ENCODE measurements around the gene TMEM120B. TPM values are rescaled to one million over a fixed set of nuclear protein-coding genes. Genes with fewer than 3 reads are reported as not detected.

Gene TMEM120B
- polyA plus RNA-seq, 3 donors: 6.6 to 8.4 (median 8.1) TPM

GRCh38 chr12:121829250-121829918 lies 116.8 kb downstream of the TMEM120B start:
- no peak for DNase-seq (ENCODE audit: low read depth in 3 of 3, low spot score in 2 of 3)

GRCh38 chr12:121830134-121830533 lies 117.6 kb downstream of the TMEM120B start:
- no peak for DNase-seq (ENCODE audit: low read depth in 3 of 3, low spot score in 2 of 3)

GRCh38 chr12:121830588-121831265 lies 118.2 kb downstream of the TMEM120B start:
- DNase-seq (ENCODE audit: low read depth in 3 of 3, low spot score in 2 of 3): no peak

Other genes with a start within 250 kb of the TMEM120B start
- gene KDM2B, start 131.7 kb upstream of the TMEM120B start, polyA plus RNA-seq (ENCODE audit: insufficient read length in 3 of 3): 10 to 100 TPM; 73.7 to 78.0 (median 74.7) TPM
- gene ORAI1, start 86.2 kb upstream of the TMEM120B start, polyA plus RNA-seq (ENCODE audit: insufficient read length in 3 of 3): 10 to 100 TPM; 11.0 to 14.7 (median 11.1) TPM
- gene MORN3, start 43.1 kb upstream of the TMEM120B start, polyA plus RNA-seq (ENCODE audit: insufficient read length in 3 of 3): 1 to 10 TPM; 1.7 to 2.3 (median 1.8) TPM
- gene RHOF, start 80.9 kb downstream of the TMEM120B start, polyA plus RNA-seq (ENCODE audit: insufficient read length in 3 of 3): 1 to 10 TPM; 8.9 to 9.6 (median 9.1) TPM
- 10 to 100 TPM; 10.5 to 12.1 (median 12.0) TPM for gene SETD1B, start 91.3 kb downstream of the TMEM120B start, polyA plus RNA-seq (ENCODE audit: insufficient read length in 3 of 3)
- gene HPD, start 146.1 kb downstream of the TMEM120B start, polyA plus RNA-seq (ENCODE audit: insufficient read length in 3 of 3): 1 to 10 TPM; 1.5 to 4.7 (median 3.9) TPM
- 10 to 100 TPM; 51.3 to 57.1 (median 57.1) TPM for gene PSMD9, start 176.0 kb downstream of the TMEM120B start, polyA plus RNA-seq (ENCODE audit: insufficient read length in 3 of 3)
- 10 to 100 TPM in 2 of 3 donors, 1 to 10 TPM in 1; 9.2 to 11.7 (median 10.8) TPM for gene CFAP251, start 205.8 kb downstream of the TMEM120B start, polyA plus RNA-seq (ENCODE audit: insufficient read length in 3 of 3)

Measured in right renal cortex interstitium (tissue), 3 donors.